Thyroid gland (tissue), 4 donors: ENCODE data around the gene ST6GALNAC3.

Source experiments
- POLR2A ChIP-seq, 2 donors: fragments of 450-650 bp; IDR thresholded peaks; one replicate each; pipeline ENCODE4 v1.6.1; 2017; ENCODE audit warnings: antibody characterized with exemption in 2 of 2, mild to moderate bottlenecking in 2 of 2, moderate library complexity in 1 of 2
- TF ChIP-seq, protein P1 (sequence below), 6 experiments: fragments of 200-600 bp in 3 of 6; fragments of 450-650 bp in 3 of 6; sonication (generic) in 3 of 6; IDR thresholded peaks; one replicate each; pipeline ENCODE4 v1.5.1; 2016 to 2019; ENCODE audit warnings: antibody characterized with exemption in 6 of 6, mild to moderate bottlenecking in 2 of 6, inconsistent platforms in 1 of 6, moderate library complexity in 1 of 6

DNA sequence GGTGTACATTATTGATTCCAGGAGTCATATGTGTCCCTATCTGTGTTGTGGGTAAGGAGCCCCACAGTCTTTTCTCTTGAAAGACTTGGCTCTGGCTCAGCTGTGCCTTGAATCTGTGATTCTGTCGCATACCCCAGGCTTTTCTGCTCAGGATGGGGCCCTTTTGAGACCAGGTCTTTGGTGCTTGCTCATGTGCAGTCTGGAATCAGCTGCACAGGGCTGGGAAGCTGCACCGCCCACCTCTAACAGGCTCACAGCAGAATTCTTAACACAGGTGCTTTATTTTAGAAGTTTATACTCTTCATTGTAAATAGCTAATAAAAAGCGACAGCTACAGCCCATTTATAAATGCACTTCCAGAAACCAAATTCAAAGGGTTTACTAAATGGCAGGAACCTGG is 61.3 kb downstream of the ST6GALNAC3 start:
- TF ChIP-seq, protein P1, sequence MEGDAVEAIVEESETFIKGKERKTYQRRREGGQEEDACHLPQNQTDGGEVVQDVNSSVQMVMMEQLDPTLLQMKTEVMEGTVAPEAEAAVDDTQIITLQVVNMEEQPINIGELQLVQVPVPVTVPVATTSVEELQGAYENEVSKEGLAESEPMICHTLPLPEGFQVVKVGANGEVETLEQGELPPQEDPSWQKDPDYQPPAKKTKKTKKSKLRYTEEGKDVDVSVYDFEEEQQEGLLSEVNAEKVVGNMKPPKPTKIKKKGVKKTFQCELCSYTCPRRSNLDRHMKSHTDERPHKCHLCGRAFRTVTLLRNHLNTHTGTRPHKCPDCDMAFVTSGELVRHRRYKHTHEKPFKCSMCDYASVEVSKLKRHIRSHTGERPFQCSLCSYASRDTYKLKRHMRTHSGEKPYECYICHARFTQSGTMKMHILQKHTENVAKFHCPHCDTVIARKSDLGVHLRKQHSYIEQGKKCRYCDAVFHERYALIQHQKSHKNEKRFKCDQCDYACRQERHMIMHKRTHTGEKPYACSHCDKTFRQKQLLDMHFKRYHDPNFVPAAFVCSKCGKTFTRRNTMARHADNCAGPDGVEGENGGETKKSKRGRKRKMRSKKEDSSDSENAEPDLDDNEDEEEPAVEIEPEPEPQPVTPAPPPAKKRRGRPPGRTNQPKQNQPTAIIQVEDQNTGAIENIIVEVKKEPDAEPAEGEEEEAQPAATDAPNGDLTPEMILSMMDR (IDR thresholded peaks at IDR 0.05): no peak
- TF ChIP-seq POLR2A (IDR thresholded peaks at IDR 0.05): no peak
